ENCODE data around the gene XIST.
A peak's percentile ranks its signal among the peaks of the same experiment; 100 is the strongest.
"Not testable (repeated sequence)": the region's sequence is repeated elsewhere in the genome, so short reads cannot be mapped to it uniquely, and the experiment has no call there.

XIST gene

DNA sequence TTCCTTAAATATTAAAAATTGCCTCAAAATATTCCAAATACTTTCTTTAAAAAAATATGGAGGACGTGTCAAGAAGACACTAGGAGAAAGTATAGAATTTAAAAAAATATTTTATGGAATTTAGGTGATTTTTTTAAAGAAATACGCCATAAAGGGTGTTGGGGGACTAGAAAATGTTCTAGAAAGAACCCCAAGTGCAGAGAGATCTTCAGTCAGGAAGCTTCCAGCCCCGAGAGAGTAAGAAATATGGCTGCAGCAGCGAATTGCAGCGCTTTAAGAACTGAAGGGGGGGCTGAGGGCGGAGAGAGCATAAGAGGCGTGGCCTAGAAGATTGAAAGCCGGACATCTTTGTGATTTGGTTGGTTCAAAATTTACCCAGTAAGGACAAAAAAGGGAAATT is at the start of gene XIST:
XIST (minus strand) TSS at position 248 of the 400 bp plus-strand sequence.
- H3K9ac ChIP-seq (ENCODE audit: low read length), result peak within 1 kb of the TSS; percentile 92
- no peaks in the 10 kb centered on the region for H3K9me3 ChIP-seq (ENCODE audit: control insufficient read depth, low read length)
- H3K27me3 ChIP-seq (replicated peaks; ENCODE audit: control insufficient read depth, insufficient read depth, low read length), result no peaks in the 10 kb centered on the region
- H3K4me1 ChIP-seq (ENCODE audit: control insufficient read depth, insufficient read depth, low read length), result no peaks in the 10 kb centered on the region
- DNase-seq (ENCODE audit: low read depth), result peak; percentile 87
- peak within 1 kb of the TSS; percentile 84 for H3K4me3 ChIP-seq (ENCODE audit: low read length)
- no peaks in the 10 kb centered on the region for H3K36me3 ChIP-seq (ENCODE audit: control insufficient read depth, insufficient read depth, low read length, severe bottlenecking)

- not testable (repeated sequence) for H3K4me1 ChIP-seq (ENCODE audit: control insufficient read depth, insufficient read depth, low read length); H3K27me3 ChIP-seq (replicated peaks; ENCODE audit: control insufficient read depth, insufficient read depth, low read length); H3K36me3 ChIP-seq (ENCODE audit: control insufficient read depth, insufficient read depth, low read length, severe bottlenecking); H3K9me3 ChIP-seq (ENCODE audit: control insufficient read depth, low read length); H3K4me3 ChIP-seq (ENCODE audit: low read length); H3K9ac ChIP-seq (ENCODE audit: low read length); DNase-seq (ENCODE audit: low read depth)
Observed at GRCh38 chrX:73898315-73898714, 45.8 kb upstream of the XIST start.

- H3K36me3 ChIP-seq (ENCODE audit: control insufficient read depth, insufficient read depth, low read length, severe bottlenecking); H3K4me3 ChIP-seq (ENCODE audit: low read length); H3K4me1 ChIP-seq (ENCODE audit: control insufficient read depth, insufficient read depth, low read length); H3K9me3 ChIP-seq (ENCODE audit: control insufficient read depth, low read length); H3K9ac ChIP-seq (ENCODE audit: low read length); DNase-seq (ENCODE audit: low read depth): not testable (repeated sequence)
- peaks cover 15% of the 10 kb centered on the region for H3K27me3 ChIP-seq (replicated peaks; ENCODE audit: control insufficient read depth, insufficient read depth, low read length)
Observed at GRCh38 chrX:73892515-73893090, 40.1 kb upstream of the XIST start.

DNA sequence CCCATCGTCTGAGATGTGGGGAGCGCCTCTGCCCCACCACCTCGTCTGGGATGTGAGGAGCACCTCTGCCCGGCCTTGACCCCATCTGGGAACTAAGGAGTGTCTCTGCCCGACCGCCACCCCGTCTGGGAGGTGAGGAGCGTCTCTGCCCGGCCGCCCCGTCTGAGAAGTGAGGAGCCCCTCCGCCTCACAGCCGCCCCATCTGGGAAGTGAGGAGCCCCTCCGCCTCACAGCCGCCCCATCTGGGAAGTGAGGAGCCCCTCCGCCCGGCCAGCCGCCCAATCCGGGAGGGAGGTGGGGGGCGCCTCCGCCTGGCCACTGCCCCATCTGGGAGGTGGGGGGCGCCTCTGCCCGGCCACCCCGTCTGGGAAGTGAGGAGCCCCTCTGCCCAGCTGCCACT is 29.7 kb upstream of the XIST start:
- not testable (repeated sequence) for H3K9ac ChIP-seq (ENCODE audit: low read length); H3K36me3 ChIP-seq (ENCODE audit: control insufficient read depth, insufficient read depth, low read length, severe bottlenecking); H3K4me3 ChIP-seq (ENCODE audit: low read length); H3K27me3 ChIP-seq (replicated peaks; ENCODE audit: control insufficient read depth, insufficient read depth, low read length); DNase-seq (ENCODE audit: low read depth); H3K4me1 ChIP-seq (ENCODE audit: control insufficient read depth, insufficient read depth, low read length)
- peaks cover 23% of the 10 kb centered on the region for H3K9me3 ChIP-seq (ENCODE audit: control insufficient read depth, low read length)

DNA sequence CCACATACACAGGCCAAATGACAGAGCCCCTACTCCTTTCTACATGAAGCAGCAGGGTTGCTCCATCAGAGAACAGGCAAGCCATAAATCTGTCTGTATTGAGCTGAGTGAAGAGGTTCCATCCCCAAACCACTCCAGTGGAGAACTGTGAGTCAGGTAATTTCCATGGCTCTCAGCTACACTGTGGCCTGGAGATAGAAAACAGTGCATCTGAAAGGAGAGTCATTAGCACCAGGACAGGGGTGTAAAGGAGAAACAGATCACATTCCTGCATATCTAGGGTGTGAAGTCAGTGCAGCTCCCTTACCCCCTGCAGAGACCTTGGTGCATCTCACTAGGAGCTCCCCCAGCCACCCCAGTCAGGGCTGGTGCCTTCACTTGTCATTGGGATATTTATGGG is 25.2 kb upstream of the XIST start:
- no peak overlapping the region for H3K9ac ChIP-seq (ENCODE audit: low read length)

DNA sequence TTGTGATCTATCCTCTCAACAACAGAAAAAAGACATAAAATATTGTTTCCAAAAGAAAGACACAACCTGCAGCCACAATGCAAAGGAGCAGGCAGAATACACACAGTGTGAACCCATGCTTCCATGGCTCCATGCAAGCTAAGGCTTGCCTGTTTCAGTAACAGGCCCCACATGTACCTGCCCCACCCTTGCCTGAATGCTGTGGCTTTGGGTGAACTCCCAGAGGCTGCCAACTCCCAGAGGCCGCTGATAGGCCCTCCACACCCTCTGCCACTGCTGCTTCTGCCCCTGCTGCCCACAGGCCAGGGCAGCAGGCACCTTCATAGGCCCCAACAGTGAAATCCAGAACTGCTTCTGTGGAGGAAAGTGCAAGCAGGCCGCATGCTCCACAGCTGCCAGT is 24.4 kb upstream of the XIST start:
- Histone ChIP-seq H3K4me1 (ENCODE audit: control insufficient read depth, insufficient read depth, low read length) (no peaks in the 10 kb centered on the region), H3K9me3 (ENCODE audit: control insufficient read depth, low read length) (peaks cover 27% of the 10 kb centered on the region), H3K27me3 (replicated peaks; ENCODE audit: control insufficient read depth, insufficient read depth, low read length) (peaks cover 11% of the 10 kb centered on the region), H3K36me3 (ENCODE audit: control insufficient read depth, insufficient read depth, low read length, severe bottlenecking) (no peaks in the 10 kb centered on the region), H3K4me3 (ENCODE audit: low read length) (no peak overlapping the region), H3K9ac (ENCODE audit: low read length) (no peak overlapping the region)
- no peak for DNase-seq (ENCODE audit: low read depth)

More for the DNA sequence above, 25.2 kb upstream of the XIST start:
- Histone ChIP-seq H3K4me3 (ENCODE audit: low read length) (no peak overlapping the region), H3K9me3 (ENCODE audit: control insufficient read depth, low read length) (peaks cover 26% of the 10 kb centered on the region), H3K4me1 (ENCODE audit: control insufficient read depth, insufficient read depth, low read length) (no peaks in the 10 kb centered on the region), H3K36me3 (ENCODE audit: control insufficient read depth, insufficient read depth, low read length, severe bottlenecking) (no peaks in the 10 kb centered on the region), H3K27me3 (replicated peaks; ENCODE audit: control insufficient read depth, insufficient read depth, low read length) (peaks cover 11% of the 10 kb centered on the region)
- DNase-seq (ENCODE audit: low read depth), result no peak

- Histone ChIP-seq H3K4me3 (ENCODE audit: low read length) (no peak overlapping the region), H3K9ac (ENCODE audit: low read length) (no peak overlapping the region), H3K9me3 (ENCODE audit: control insufficient read depth, low read length) (peaks cover 4% of the 10 kb centered on the region), H3K4me1 (ENCODE audit: control insufficient read depth, insufficient read depth, low read length) (no peaks in the 10 kb centered on the region), H3K36me3 (ENCODE audit: control insufficient read depth, insufficient read depth, low read length, severe bottlenecking) (no peaks in the 10 kb centered on the region), H3K27me3 (replicated peaks; ENCODE audit: control insufficient read depth, insufficient read depth, low read length) (peaks cover 18% of the 10 kb centered on the region)
- no peak for DNase-seq (ENCODE audit: low read depth)
Observed at GRCh38 chrX:73868916-73869315, 16.4 kb upstream of the XIST start.

DNA sequence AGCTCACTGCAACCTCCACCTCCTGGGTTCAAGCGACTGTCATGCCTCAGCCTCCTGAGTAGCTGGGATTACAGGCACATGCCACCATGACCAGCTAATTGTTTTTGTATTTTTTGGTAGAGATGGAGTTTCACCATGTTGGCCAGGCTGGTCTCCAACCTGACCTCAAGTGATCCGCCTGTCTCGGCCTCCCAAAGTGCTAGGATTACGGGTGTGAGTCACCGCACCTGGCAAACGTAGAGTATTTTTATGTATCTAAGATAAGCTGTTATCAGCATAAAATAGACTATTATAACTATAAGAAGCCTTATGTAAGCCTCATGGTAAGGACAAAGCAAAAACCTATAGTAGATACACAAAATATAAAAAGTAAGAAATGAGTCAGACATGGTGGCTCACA is 14.6 kb upstream of the XIST start:
- DNase-seq (ENCODE audit: low read depth), result no peak
- Histone ChIP-seq H3K4me3 (ENCODE audit: low read length) (no peak overlapping the region), H3K9me3 (ENCODE audit: control insufficient read depth, low read length) (no peaks in the 10 kb centered on the region), H3K9ac (ENCODE audit: low read length) (no peak overlapping the region), H3K4me1 (ENCODE audit: control insufficient read depth, insufficient read depth, low read length) (no peaks in the 10 kb centered on the region), H3K27me3 (replicated peaks; ENCODE audit: control insufficient read depth, insufficient read depth, low read length) (peaks cover 18% of the 10 kb centered on the region), H3K36me3 (ENCODE audit: control insufficient read depth, insufficient read depth, low read length, severe bottlenecking) (no peaks in the 10 kb centered on the region)

DNA sequence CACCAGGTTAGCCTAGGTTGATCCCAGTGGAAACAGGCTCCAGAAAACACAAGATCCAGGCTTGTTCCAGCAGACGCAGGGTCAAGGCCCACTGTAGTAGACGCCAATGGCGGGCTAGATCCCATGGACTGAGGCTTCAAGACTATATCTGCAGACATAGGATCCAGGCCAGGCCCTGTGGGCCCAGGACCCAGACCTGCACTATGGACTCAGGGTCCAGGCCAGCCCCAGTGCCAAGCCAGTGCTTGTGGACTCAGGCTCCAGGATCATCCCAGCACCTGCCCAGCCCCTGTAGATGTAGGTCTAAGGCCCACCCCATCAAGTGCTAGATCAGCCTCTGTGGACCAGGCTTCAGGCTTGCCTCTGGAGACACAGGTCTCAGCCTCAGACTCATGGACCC is 11.3 kb upstream of the XIST start:
- peaks cover 12% of the 10 kb centered on the region for H3K27me3 ChIP-seq (replicated peaks; ENCODE audit: control insufficient read depth, insufficient read depth, low read length)
- peaks cover 12% of the 10 kb centered on the region for H3K9me3 ChIP-seq (ENCODE audit: control insufficient read depth, low read length)
- no peak for DNase-seq (ENCODE audit: low read depth)
- H3K4me1 ChIP-seq (ENCODE audit: control insufficient read depth, insufficient read depth, low read length), result no peaks in the 10 kb centered on the region
- no peak overlapping the region for H3K9ac ChIP-seq (ENCODE audit: low read length)
- no peak overlapping the region for H3K4me3 ChIP-seq (ENCODE audit: low read length)
- H3K36me3 ChIP-seq (ENCODE audit: control insufficient read depth, insufficient read depth, low read length, severe bottlenecking), result no peaks in the 10 kb centered on the region

DNA sequence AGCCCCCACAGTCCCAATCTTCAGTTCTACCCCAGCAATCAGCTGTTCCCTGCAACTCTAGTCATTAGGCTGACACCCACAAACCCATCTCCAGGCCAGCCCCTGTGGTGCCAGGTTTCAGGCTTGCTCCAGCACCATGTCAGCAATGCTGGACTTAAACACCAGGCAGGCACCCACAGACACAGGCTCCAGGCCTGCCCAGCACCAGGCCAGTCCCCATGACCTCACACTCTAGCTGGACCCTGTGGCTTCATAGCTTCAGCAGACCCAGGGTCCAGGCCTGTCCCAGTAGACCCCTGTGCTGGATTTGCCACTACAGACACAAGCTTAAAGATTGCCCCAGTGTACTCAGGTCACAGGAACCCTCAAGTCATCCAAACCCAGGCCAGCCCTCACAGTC is 10.8 kb upstream of the XIST start:
- Histone ChIP-seq H3K4me1 (ENCODE audit: control insufficient read depth, insufficient read depth, low read length) (no peaks in the 10 kb centered on the region), H3K9ac (ENCODE audit: low read length) (no peak overlapping the region), H3K27me3 (replicated peaks; ENCODE audit: control insufficient read depth, insufficient read depth, low read length) (peaks cover 10% of the 10 kb centered on the region), H3K9me3 (ENCODE audit: control insufficient read depth, low read length) (peaks cover 12% of the 10 kb centered on the region), H3K4me3 (ENCODE audit: low read length) (no peak overlapping the region), H3K36me3 (ENCODE audit: control insufficient read depth, insufficient read depth, low read length, severe bottlenecking) (no peaks in the 10 kb centered on the region)
- no peak for DNase-seq (ENCODE audit: low read depth)

DNA sequence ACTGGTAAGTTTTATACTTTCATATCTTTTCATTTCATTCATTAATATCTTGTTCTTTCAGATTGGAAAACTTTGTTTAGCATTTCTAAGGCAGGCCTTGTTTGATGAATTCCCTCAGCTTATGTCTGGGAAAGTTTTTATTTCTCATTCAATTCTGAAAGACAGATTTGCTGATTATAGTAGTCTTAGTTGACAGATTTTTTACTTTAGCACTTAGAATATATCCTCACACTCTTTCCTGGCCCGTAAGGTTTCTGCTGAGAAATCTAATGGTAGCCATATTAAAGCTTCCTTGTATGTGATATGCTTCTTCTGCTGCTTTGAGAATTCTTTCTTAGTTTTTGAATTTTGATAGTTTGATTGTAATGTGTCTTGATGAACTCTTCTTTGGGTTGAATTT is 7.1 kb upstream of the XIST start:
- Histone ChIP-seq H3K9me3 (ENCODE audit: control insufficient read depth, low read length) (peaks cover 12% of the 10 kb centered on the region), H3K4me3 (ENCODE audit: low read length) (no peak overlapping the region), H3K9ac (ENCODE audit: low read length) (no peak overlapping the region), H3K27me3 (replicated peaks; ENCODE audit: control insufficient read depth, insufficient read depth, low read length) (peaks cover 4% of the 10 kb centered on the region), H3K4me1 (ENCODE audit: control insufficient read depth, insufficient read depth, low read length) (no peaks in the 10 kb centered on the region), H3K36me3 (ENCODE audit: control insufficient read depth, insufficient read depth, low read length, severe bottlenecking) (no peaks in the 10 kb centered on the region)
- DNase-seq (ENCODE audit: low read depth), result no peak

DNA sequence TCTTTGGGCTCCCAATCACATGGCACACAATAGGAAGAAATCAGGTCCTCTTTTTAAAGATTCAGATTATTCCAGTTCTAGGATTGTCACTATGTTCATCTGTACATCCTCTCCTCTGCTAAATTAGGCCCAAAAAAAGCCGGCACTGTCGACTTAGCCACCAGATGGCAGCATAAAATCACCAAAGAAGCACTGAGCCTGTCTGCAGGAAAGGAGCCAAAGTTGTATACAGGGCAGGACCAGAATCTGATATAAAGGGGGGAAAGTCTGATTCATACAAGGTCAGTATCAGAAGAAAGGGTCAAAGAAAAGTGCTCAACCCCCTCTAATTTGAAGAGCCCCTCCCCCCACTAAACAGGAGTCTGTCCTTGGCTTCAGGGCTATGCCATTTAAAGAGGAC is 3.0 kb upstream of the XIST start:
- H3K9me3 ChIP-seq (ENCODE audit: control insufficient read depth, low read length), result peaks cover 12% of the 10 kb centered on the region
- no peak overlapping the region for H3K9ac ChIP-seq (ENCODE audit: low read length)
- peak; percentile 91 for DNase-seq (ENCODE audit: low read depth)
- no peak overlapping the region for H3K4me3 ChIP-seq (ENCODE audit: low read length)
- no peaks in the 10 kb centered on the region for H3K27me3 ChIP-seq (replicated peaks; ENCODE audit: control insufficient read depth, insufficient read depth, low read length)
- no peaks in the 10 kb centered on the region for H3K4me1 ChIP-seq (ENCODE audit: control insufficient read depth, insufficient read depth, low read length)
- no peaks in the 10 kb centered on the region for H3K36me3 ChIP-seq (ENCODE audit: control insufficient read depth, insufficient read depth, low read length, severe bottlenecking)
